Measurements from ENCODE around the gene MRPS6. TPM values are rescaled to one million over a fixed set of nuclear protein-coding genes. Genes with fewer than 3 reads are reported as not detected.

Gene MRPS6
- total RNA-seq, 1 donor from 2014 or later = 42.4 TPM

DNA sequence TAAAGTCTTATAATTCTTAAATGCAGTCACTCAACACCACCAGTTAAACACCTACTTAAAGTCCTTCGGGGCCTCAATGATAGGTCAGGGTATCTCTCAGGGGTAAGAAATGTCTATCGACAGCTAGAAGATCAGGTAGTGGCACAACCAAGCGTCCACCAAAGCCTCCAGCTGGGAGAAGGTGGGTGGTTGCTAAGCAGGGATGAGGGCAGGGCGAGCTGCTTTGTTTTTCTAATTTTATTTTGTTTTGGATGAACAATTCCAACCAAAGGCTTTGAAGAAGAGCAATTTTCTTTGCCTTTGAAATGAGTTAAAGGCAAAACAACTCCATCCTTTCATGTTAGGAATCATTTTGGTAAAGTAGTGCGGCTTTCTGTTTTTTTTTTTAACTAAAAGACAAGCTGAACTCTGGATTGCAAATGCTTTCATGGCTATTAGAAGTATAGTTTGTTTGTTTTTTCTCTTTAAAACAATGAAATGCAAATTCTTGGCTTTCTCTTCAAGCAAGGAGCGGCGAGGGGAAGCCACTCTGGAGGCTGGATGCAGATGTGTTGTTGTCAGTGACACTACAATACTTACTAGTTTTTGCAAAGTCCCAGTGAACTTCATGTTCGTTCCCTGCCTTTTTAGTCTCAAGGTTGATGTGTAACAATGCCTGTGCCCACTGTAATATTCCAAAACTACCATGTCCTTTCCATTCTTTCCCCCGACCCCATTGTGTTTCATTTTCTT lies 106.0 kb downstream of the MRPS6 start:
- no peak for DNase-seq (ENCODE audit: low spot score)
- no peak overlapping the region for H3K4me3 Mint-ChIP-seq (ENCODE audit: unreplicated experiment)
- H3K9me3 Mint-ChIP-seq (ENCODE audit: unreplicated experiment) = no peaks in the 10 kb centered on the region
- H3K4me1 Mint-ChIP-seq (ENCODE audit: unreplicated experiment) = peaks cover 12% of the 10 kb centered on the region
- H3K36me3 Mint-ChIP-seq (ENCODE audit: low read depth, unreplicated experiment) = no peaks in the 10 kb centered on the region
- TF ChIP-seq, protein P1, sequence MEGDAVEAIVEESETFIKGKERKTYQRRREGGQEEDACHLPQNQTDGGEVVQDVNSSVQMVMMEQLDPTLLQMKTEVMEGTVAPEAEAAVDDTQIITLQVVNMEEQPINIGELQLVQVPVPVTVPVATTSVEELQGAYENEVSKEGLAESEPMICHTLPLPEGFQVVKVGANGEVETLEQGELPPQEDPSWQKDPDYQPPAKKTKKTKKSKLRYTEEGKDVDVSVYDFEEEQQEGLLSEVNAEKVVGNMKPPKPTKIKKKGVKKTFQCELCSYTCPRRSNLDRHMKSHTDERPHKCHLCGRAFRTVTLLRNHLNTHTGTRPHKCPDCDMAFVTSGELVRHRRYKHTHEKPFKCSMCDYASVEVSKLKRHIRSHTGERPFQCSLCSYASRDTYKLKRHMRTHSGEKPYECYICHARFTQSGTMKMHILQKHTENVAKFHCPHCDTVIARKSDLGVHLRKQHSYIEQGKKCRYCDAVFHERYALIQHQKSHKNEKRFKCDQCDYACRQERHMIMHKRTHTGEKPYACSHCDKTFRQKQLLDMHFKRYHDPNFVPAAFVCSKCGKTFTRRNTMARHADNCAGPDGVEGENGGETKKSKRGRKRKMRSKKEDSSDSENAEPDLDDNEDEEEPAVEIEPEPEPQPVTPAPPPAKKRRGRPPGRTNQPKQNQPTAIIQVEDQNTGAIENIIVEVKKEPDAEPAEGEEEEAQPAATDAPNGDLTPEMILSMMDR (IDR thresholded peaks at IDR 0.05; ENCODE audit: unreplicated experiment) = no peak
- peaks cover 4% of the 10 kb centered on the region for H3K27me3 Mint-ChIP-seq (ENCODE audit: unreplicated experiment)
- no peak overlapping the region for H3K27ac Mint-ChIP-seq (ENCODE audit: unreplicated experiment)

DNA sequence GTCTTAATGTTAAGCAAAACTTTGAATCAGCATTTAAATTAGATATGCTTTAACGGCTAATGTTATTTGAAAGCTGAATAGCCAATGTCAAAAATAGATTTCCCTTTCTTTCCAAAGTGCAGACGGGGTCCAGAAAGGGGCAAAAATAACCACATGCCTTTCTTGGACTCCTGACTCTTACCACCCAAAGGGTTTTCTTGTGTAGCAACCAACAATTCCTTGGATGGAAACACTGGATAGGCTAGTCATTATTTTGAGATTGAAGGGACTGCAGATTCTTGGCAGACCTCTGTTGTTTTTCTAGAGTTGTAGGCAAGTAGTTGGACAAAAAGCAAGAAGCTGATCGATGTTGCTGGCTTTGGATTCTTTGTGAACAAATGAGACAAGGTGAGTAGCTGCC lies 107.0 kb downstream of the MRPS6 start:
- no peak overlapping the region for H3K27ac Mint-ChIP-seq (ENCODE audit: unreplicated experiment)
- H3K4me3 Mint-ChIP-seq (ENCODE audit: unreplicated experiment) = no peak overlapping the region
- peaks cover 12% of the 10 kb centered on the region for H3K4me1 Mint-ChIP-seq (ENCODE audit: unreplicated experiment)
- TF ChIP-seq, protein P1 (IDR thresholded peaks at IDR 0.05; ENCODE audit: unreplicated experiment) = no peak
- DNase-seq (ENCODE audit: low spot score) = no peak
- no peaks in the 10 kb centered on the region for H3K36me3 Mint-ChIP-seq (ENCODE audit: low read depth, unreplicated experiment)
- H3K9me3 Mint-ChIP-seq (ENCODE audit: unreplicated experiment) = no peaks in the 10 kb centered on the region
- H3K27me3 Mint-ChIP-seq (ENCODE audit: unreplicated experiment) = peaks cover 4% of the 10 kb centered on the region

DNA sequence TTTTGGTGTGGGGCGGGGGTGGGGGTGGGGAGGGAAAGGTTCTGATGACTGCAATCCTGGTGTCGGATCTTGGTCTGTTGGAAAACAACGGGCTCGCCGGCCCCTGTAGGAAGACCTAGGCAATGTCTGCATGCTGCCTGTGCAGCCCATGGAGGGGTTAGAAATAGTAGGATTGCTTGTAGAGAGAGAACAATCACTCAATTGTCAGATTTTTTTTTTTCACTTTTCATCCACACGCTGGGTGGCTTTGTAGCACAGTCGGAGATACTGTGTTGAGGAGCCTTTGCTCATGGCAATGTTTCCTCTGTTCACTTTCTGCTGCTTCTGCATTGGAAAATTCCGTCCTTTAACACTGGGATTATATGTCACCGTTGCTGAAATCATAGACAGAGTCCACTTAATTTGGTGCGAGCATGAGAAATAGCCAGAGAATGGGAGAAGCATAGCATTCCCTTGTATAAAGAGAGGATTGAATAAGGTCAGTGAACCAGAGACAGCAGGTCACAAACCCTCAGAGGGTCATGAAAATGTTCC lies 107.5 kb downstream of the MRPS6 start:
- TF ChIP-seq, protein P1 (IDR thresholded peaks at IDR 0.05; ENCODE audit: unreplicated experiment) = no peak
- H3K4me3 Mint-ChIP-seq (ENCODE audit: unreplicated experiment) = no peak overlapping the region
- peaks cover 12% of the 10 kb centered on the region for H3K4me1 Mint-ChIP-seq (ENCODE audit: unreplicated experiment)
- H3K27ac Mint-ChIP-seq (ENCODE audit: unreplicated experiment) = no peak overlapping the region
- H3K9me3 Mint-ChIP-seq (ENCODE audit: unreplicated experiment) = no peaks in the 10 kb centered on the region
- H3K36me3 Mint-ChIP-seq (ENCODE audit: low read depth, unreplicated experiment) = no peaks in the 10 kb centered on the region
- H3K27me3 Mint-ChIP-seq (ENCODE audit: unreplicated experiment) = peaks cover 4% of the 10 kb centered on the region
- no peak for DNase-seq (ENCODE audit: low spot score)

DNA sequence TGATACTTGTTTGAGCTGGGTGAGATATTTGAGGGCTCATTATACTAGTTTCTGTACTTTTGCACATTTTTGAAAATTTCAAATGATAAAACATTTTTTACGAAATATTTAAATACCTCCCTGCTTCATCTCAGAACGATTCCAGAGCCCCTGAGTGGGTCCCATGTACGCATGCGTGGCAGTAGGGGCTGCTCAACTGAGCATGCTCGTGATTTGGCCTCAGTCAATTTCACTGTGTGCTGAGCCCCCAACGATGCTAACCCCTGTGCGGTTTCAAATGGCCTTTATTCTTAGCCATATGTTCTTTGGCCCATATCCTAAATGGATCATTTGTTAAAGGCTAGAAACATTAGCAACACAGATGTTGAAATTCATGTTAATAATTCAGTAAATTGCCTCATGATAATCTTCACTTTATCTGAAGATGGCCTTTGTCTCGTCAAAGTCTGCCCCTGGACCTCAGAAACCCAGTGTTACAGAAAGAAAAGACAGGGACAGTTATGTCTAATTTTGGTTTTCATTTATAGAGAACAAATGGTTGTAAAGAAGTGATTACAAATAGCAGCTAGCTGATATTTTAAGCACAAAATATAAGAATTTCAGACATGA lies 108.2 kb downstream of the MRPS6 start:
- no peak overlapping the region for H3K27ac Mint-ChIP-seq (ENCODE audit: unreplicated experiment)
- TF ChIP-seq, protein P1 (IDR thresholded peaks at IDR 0.05; ENCODE audit: unreplicated experiment) = no peak
- no peaks in the 10 kb centered on the region for H3K9me3 Mint-ChIP-seq (ENCODE audit: unreplicated experiment)
- H3K27me3 Mint-ChIP-seq (ENCODE audit: unreplicated experiment) = peaks cover 4% of the 10 kb centered on the region
- H3K4me1 Mint-ChIP-seq (ENCODE audit: unreplicated experiment) = peaks cover 12% of the 10 kb centered on the region
- DNase-seq (ENCODE audit: low spot score) = no peak
- no peak overlapping the region for H3K4me3 Mint-ChIP-seq (ENCODE audit: unreplicated experiment)
- H3K36me3 Mint-ChIP-seq (ENCODE audit: low read depth, unreplicated experiment) = no peaks in the 10 kb centered on the region

DNA sequence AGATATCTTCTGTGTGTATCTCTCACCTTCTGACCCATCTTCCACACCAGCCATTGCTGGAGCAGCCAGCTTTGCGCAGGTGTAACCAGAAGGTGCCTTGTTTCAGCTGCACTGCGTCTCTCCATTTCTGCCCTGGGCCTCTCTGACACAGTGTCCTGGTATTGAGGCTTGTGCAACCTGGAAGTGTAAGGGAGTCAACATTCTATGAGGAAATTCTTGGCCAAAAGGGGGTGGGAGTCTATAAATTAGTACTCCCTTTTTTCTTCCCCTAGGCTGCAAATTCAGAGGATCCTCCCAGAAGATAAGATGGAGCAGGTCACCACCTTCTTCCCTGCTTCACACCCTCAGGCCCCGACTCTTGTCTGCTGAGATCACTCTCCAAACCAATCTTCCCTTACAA lies 109.1 kb downstream of the MRPS6 start:
- peaks cover 4% of the 10 kb centered on the region for H3K27me3 Mint-ChIP-seq (ENCODE audit: unreplicated experiment)
- H3K36me3 Mint-ChIP-seq (ENCODE audit: low read depth, unreplicated experiment) = no peaks in the 10 kb centered on the region
- no peak for DNase-seq (ENCODE audit: low spot score)
- TF ChIP-seq, protein P1 (IDR thresholded peaks at IDR 0.05; ENCODE audit: unreplicated experiment) = no peak
- H3K4me1 Mint-ChIP-seq (ENCODE audit: unreplicated experiment) = peaks cover 12% of the 10 kb centered on the region
- H3K9me3 Mint-ChIP-seq (ENCODE audit: unreplicated experiment) = no peaks in the 10 kb centered on the region
- no peak overlapping the region for H3K4me3 Mint-ChIP-seq (ENCODE audit: unreplicated experiment)
- no peak overlapping the region for H3K27ac Mint-ChIP-seq (ENCODE audit: unreplicated experiment)
